GM12872 (cell line): Measurements from ENCODE around the gene DLX3.

ENCODE experiments used
- CTCF ChIP-seq: IDR thresholded peaks from 3 replicates; pipeline ENCODE4 v1.5.1; 2011; ENCODE audit warnings: low read depth, mild to moderate bottlenecking, low read length, moderate library complexity; ENCODE audit not compliant: insufficient read depth

The DLX3 gene

GRCh38 chr17:50027881-50028735 is 33.1 kb upstream of the DLX3 start:
- TF ChIP-seq CTCF, result no peak

GRCh38 chr17:50027172-50027880 is 32.3 kb upstream of the DLX3 start:
- no peak for TF ChIP-seq CTCF

GRCh38 chr17:50026837-50027171 is 31.8 kb upstream of the DLX3 start:
- peak; percentile 99 for TF ChIP-seq CTCF

- TF ChIP-seq CTCF, result no peak
Measured at GRCh38 chr17:50026046-50026675, 31.1 kb upstream of the DLX3 start.

- no peak for TF ChIP-seq CTCF
Measured at GRCh38 chr17:50024808-50025207, 29.8 kb upstream of the DLX3 start.

- no peak for TF ChIP-seq CTCF
Measured at GRCh38 chr17:50023520-50023919, 28.5 kb upstream of the DLX3 start.

- no peak for TF ChIP-seq CTCF
Measured at GRCh38 chr17:50022463-50023130, 27.6 kb upstream of the DLX3 start.
